GM21723 (cell line): ENCODE data around the gene PIGL.
"Not testable (repeated sequence)": the region's sequence is repeated elsewhere in the genome, so short reads cannot be mapped to it uniquely, and the experiment has no call there.

Experiments used
- ATAC-seq: cut with Tn5 transposase; IDR thresholded peaks from one replicate; pipeline ENCODE4 v1.9.1; 2021; ENCODE audit warnings: mild to moderate bottlenecking, moderate library complexity; ENCODE audit not compliant: unreplicated experiment

Gene PIGL

DNA sequence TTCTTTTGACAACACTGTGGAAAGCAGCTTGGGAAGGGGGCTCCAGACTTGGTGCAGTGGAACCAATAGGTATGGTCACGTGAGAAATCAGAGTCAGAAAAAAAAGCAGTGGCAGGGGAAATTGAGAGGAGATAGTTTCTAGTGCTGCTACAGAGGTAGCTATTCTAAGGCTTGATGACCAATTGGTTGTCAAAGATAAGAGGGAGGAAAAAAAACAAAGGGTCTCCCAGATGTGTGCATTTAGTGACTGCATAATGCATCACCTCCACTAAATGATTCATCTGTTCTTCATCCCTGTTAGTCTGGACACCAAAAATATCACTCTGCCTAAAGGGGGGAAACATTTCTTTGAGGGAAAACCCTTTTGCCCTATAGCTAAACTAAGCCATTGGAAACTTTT is 56.5 kb downstream of the PIGL start:
- no peak for ATAC-seq

- no peak for ATAC-seq
Measured at GRCh38 chr17:16273929-16274339, 56.9 kb downstream of the PIGL start.

GRCh38 chr17:16275024-16275423 is 58.0 kb downstream of the PIGL start:
- no peak for ATAC-seq

GRCh38 chr17:16277163-16277562 is 60.2 kb downstream of the PIGL start:
- no peak for ATAC-seq

DNA sequence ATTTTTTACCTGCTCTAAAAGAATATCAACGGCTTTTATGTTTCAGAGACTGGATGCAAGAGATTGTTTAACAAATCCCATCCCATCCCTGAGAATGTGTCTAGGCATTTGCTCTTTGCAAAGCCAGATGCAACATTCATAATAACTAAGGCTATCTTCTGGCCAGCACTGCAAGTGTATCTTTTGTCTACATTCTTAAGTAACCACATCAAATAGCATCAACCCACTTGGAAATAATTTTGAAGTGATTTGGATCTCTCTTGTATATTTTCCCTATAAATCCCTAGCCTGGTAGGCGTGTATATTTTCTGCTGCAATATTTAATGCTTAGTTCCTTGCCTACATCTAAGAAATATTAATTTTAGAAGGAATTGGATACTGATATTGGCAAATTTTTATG is 64.3 kb downstream of the PIGL start:
- no peak for ATAC-seq

- ATAC-seq: no peak
Measured at GRCh38 chr17:16282522-16282921, 65.5 kb downstream of the PIGL start.

- no peak for ATAC-seq
Measured at GRCh38 chr17:16283705-16284104, 66.7 kb downstream of the PIGL start.

DNA sequence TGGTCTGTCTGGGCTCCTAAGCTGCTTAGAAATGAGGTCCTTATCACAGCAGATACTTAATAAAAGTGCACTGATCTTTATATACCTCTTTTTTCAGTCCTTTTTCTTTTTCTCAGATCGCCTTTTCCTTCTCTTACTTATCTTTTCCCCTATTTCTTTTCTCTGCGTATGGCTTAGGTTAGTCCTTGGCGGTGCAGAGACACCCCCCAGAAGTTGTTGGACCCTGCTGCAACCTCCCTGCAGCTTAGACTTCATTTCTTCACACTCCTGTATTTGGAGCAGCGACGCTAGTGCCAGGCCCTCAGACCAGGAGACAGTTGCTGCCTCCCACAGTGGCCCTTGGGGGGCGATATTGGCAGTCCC is 68.6 kb downstream of the PIGL start:
- no peak for ATAC-seq

DNA sequence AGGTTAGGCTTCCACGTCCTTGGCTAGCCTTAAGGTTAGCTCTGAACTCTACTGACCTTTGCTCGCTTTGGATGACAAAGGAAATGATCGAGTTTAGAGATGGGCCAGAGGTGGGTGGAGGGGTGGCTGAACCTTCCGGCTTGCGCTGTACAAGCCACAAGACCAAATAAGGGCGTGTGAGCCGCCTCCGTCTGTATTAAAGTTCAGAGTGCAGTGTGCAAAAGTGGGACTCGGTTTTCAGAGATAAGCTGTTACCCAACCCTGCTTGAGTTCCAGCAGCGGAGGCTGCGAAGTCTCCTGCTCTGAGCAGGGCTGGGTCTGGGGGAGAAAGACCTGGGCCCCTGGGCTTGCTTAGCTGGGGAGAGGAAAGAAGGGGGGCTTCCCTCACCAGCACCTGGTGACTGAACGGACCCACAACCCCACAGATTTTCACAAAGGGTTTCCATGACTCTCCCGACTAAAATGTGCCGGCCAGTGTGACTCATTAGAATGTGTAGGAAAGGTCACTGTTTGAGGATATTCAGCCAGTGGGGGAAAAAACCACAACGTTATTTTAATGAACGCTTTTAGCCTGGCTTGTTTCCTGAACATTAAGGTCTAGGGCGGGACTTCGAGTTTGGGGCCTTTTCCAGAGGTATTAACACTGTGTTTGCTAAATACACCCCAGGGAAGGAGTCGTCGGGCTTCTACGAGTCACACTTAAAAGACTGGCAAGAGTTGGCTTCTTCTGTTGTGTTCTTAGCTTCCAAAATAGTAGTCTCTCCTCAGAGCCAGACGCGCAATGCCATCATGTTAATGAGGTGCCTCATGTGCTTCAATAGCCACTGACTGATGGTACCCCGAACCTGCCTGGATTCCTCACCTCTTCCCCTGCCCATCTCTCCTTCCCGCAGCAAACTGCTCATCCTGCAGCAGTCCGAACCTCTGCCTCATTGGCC is 69.3 kb downstream of the PIGL start:
- peak; percentile 80 for ATAC-seq

DNA sequence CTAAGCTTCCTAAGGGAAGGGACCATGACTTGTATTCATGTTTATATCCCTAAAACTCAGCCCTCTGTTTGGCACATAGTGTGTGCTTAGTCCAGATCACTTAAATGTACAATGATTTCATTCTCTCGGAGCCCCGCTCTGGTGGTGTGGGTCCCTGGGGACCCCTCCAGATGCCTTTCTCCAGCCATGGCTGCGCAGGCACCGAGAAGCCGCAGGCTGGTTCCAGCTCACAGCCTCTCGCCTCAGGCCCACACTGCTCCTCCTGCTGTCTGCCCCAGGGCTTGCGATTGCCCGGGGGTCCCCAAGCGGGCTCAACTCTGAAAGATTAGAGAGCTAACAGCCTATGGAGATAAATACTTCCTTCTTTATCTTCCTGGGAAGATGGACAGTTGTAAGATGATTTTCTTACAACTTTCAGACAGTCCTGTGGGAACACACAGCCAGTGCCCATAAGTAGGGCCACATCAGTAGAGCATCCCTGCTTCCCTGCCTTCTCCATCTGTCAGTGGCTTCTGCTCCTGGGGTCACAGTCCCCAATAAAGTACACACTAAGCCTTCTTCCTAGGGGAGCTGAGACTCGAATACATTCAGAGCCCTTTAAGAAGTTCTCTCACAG is 70.0 kb downstream of the PIGL start:
- peak; percentile 46 for ATAC-seq

DNA sequence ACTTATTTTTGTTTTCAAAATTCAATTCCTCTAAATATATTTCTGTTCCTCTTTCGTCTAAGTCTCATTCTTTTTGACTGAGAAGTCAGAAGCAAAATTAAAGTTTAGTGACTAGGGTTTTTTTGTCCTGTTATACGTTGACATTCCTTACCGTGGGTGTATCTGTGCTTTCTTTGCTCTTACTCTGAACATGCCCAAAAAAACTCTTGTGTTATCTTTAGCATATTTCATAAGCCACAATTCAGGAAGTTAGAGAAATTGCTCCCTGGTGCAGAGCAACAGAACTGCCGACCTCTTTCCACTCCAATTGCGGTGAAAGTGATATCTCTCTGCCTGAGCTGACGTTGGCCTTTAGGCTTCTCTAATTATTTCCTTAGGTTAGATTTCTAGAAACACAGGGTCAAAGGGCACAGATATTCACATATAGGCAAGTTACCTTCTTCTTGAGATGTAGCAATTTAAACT is 70.6 kb downstream of the PIGL start:
- peak; percentile 34 for ATAC-seq

DNA sequence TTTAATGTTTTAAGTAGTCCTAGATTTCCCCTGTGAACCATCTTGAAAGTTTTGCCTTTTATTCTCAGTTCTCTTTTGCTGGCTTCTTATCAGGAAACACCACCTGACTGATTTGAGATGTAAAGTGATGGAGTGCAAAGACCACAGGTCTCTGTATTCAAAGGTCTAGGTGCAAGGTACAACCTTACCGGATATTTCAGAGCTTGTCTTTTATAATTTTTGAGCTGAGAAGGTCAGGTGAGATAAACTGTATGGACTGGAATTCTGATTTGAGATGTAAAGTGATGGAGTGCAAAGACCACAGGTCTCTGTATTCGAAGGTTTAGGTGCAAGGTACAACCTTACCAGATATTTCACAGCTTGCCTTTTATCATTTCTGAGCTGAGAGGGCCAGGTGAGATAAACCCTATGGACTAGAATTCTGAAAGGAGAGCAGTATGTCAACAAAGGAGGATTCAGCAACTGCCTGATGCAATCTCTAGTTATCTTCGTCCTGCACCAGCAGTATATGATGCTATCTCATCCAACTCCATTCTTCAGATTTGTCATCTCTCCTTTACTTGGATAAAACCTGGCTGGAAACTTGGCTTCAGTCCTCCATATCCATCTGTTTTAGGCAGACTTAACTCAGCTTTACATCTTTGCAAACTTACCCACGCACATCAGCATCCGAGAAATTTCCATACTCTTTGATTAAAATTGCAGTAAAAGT is 72.0 kb downstream of the PIGL start:
- no peak for ATAC-seq

DNA sequence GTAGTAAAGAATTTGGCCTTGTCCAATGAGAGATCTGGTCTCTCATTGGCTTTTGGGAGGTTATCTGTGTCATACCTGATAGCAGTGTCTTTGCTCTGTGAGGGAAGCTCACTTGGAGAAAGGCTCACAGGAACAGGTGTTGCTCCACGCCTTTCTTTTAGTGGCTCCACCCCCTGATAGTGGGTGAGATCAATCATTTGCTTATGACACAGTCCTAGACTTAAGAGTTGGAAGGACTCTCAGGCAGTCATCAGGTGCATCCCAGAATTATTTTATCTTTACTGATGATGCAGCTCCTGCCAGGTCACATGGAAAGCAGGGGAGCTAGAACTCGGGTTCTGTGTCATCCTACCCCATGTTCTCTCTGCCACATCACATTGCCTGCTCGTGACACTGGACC is 76.9 kb downstream of the PIGL start:
- ATAC-seq: no peak

DNA sequence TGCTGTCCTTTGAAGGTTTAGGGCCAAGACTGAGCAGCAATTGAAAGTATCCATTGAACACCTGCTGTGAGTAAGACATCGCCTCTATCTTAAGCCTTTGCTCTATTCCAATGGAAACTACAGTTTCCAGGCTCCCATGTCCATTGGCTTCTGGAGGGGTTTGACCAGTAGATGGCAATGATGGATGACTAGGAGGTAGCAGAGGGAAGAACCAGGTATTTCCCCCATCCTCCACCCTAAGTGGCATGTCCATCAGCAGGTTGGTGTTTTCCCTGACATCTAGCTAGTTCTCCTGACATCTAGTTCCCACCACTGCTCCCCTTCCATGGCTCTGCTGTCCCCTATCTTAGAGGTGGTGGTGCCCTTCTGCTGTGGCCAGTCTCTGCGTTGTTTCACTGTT is 77.5 kb downstream of the PIGL start:
- ATAC-seq: no peak

- ATAC-seq: not testable (repeated sequence)
Measured at GRCh38 chr17:16296072-16296471, 79.1 kb downstream of the PIGL start.

- ATAC-seq: no peak
Measured at GRCh38 chr17:16297367-16298139, 80.5 kb downstream of the PIGL start.

DNA sequence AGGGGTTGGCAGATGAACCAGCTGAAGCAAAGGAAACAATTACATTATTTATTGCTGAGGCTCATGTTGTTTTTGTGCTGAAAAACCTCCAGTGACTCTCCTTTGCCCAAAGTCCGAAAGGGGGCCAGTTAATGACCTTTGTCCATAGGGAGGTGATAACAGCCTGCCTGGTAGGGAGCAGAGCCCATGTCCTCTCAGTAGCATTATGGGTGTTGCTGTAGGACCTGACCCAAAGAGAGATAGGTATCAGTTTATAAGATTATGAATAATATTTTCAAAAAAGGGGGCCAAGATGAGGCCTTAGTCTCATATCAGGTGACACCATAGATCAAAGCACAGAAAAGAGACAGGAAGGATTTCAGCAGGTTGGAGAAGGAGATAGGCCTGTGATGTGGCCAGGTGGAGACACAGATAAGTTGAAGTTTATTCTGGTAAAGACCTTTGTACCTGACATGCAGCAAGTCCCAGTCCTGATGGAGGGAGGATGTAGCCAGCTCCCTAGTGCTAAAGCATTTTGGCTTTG is 81.2 kb downstream of the PIGL start:
- ATAC-seq: no peak

- no peak for ATAC-seq
Measured at GRCh38 chr17:16300554-16300953, 83.5 kb downstream of the PIGL start.

DNA sequence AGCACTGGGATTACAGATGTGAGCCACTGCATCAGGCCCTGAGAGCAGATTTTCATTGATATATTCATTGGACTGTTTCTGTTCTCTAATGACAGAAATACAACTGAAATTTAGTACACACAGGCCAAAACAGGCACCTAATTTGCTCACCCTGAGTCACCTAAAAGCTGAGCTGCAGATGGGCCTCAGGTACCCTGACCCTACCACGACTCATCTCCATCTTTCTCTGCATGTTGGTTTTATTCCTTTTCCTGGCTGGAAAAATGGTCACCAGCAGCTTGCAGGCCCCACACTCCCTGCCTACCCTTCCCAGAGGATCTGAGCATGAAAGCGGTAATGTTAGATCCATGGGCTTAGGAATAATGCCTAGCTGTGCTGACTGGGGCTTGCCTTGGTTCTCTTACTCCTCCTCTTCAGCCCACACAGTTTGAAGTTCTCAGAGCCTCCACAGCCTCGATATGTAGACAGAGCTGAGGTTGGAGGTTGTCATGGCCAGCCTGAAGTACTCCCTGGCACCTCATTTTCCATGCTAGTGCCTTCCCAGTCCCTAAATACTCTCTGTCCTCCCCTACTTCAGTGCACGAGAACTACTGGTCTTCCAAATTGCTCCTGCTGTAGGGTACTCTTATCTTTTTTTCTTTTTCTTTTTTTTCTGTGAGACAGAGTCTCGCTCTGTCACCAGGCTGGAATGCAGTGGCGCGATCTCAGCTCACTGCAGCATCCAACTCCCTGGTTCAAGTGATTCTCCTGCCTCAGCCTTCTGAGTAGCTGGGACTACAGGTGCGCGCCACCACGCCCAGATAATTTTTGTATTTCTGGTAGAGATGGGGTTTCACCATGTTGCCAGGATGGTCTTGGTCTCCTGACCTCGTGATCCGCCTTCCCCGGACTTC is 85.2 kb downstream of the PIGL start:
- no peak for ATAC-seq

DNA sequence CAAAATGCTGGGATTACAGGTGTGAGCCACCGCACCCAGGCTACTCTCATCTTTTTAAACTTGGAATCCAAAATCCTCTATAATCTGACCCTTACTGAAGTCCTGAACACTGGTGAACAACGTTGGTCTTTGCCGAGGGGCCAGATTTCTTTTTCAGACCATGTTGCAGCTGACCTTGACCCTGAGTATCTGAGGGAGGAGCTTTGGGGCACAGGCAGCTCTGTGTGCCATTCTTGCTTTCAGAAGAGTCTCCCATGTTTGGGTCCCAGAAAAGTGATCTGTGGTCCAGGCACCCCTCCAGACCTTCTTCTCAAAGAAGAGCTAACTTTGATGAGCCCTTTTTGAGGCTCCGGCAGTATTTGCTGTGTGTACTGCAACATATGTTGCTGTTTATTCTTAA is 85.8 kb downstream of the PIGL start:
- ATAC-seq: no peak
